AG04450 (cell line): ENCODE results near the gene ZCCHC10. TPM values are rescaled to one million over a fixed set of nuclear protein-coding genes. Genes with fewer than 3 reads are reported as not detected.
"Not testable (repeated sequence)": the region's sequence is repeated elsewhere in the genome, so short reads cannot be mapped to it uniquely, and the experiment has no call there.

ENCODE experiments used
- CTCF ChIA-PET: fragments of 300-600, 350-600 bp; formaldehyde crosslinking; extraction: SDS; loops from one replicate; lab custom pipeline; 2022; ENCODE audit warnings: antibody characterized with exemption, inconsistent platforms; lab: Charles Lee
- POLR2A ChIA-PET: fragments of 350-600 bp; formaldehyde crosslinking; extraction: SDS; loops from one replicate; lab custom pipeline; 2021; ENCODE audit warnings: antibody characterized with exemption, inconsistent platforms; lab: Yijun Ruan, JAX
- DNase-seq: peaks from one replicate; pipeline ENCODE4 v3.0.0-alpha.2; 2011; ENCODE audit warnings: low read depth, low spot score
- H3K27ac ChIP-seq: one replicate; pipeline ENCODE4 v1.5.1; 2012; ENCODE audit warnings: low read depth, low read length, control low read depth
- H3K27me3 ChIP-seq: one replicate; pipeline ENCODE4 v1.6.0; 2012; ENCODE audit warnings: low read length; ENCODE audit not compliant: control insufficient read depth, insufficient read depth
- H3K4me3 ChIP-seq: 2 replicates; pipeline ENCODE4 v1.5.1; 2011; ENCODE audit warnings: mild to moderate bottlenecking, low read depth, low read length, control low read depth
- H3K9me3 ChIP-seq: 2 replicates; pipeline ENCODE4 v1.5.1; 2012; ENCODE audit warnings: low read length; ENCODE audit not compliant: control insufficient read depth, insufficient read depth
- polyA plus RNA-seq: library from polyadenylated mRNA; depleted of rRNA; stranded (reverse); fragments of >200 nt; gene quantifications from 2 replicates; pipeline ENCODE4 v1.2.3, GENCODE V29; 2011
- TF ChIP-seq, protein P1 (sequence below): IDR thresholded peaks from 2 replicates; pipeline ENCODE4 v1.5.1; 2011; ENCODE audit warnings: low read depth, low read length, control low read depth, inconsistent platforms

ZCCHC10 gene
- polyA plus RNA-seq, 1 experiment, result 28.8 TPM

DNA sequence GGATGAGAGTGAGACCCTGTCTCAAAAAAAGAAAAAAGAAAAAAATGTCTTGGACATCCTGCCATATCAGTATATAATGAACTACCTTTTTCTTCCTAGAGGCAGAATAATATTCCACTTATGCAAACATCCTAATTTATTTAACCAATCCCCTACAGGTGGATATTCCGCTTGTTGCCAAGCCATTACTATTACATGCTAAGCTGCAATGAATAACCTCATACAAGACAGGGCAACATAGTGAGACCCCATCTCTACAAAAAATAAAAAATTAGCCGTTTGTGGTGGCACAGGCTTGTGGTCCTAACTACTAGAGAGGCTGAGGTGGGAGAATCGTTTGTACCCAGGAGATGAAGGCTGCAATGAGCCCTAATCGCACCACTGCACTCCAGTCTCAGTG, 61.2 kb downstream of the ZCCHC10 start:
- POLR2A ChIA-PET, result no interaction called here

DNA sequence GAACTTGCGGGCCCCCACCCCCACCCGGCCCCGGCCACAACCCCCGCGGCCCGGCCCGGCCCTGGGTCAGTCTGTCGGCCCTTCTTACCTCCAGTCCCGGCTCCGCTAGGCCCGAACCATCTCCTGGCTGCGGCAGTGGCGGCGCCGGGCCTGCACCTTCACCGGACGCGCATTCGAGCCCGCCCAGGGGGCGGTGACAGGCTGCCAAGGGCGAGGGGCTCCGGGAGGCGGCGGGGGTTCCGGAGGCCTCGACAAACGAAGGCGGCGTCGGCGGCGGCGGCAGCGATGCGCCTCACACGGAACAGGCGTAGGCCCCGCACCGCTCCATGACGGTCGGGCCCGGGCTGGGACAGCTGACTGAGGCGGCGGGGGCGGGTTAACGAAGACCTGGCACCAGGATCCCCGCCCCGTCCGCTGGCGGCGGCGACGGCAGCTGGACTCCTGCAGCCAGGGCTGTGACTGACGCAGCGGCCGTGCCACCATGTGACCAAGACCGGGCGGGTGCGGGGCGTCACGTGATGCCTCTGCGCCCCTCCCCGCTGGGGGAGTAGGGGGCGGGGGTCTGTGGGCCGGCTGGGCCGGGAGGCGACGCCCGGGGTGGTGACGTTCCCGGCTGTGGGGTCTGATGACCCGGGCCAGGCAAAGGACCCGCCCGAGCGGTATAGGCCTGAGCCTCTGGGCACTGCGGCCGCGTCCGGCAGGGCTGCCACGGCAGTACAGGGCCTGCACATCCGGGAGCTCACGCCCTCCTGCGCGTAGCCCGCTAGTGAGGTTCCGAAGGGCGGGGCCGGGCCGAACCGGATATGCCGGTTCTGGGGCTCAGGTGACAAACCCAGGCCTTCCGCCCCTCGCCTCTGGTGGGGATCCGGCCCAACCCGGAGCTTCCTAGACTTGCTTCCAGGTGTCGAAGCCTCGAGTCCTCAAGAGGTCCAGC, 62.9 kb downstream of the ZCCHC10 start, which contains the start of gene AFF4:
Gene AFF4 (minus strand): TSS at position 464 of the 934 bp plus-strand sequence. CDS start 26,445 bp downstream, outside the sequence.
- ChIA-PET CTCF (interaction anchor here (0.8 to 2.2 kb wide), 2 partner anchors 12 to 143 kb away, joined by 4 to 6 read pairs; no protein-coding TSS in a partner anchor), POLR2A (interaction anchor here (0.6 to 3.1 kb wide), 16 partner anchors 9 to 655 kb away, joined by 3 to 27 read pairs (median 3); partner anchors contain the start of gene HSPA4)
- H3K27ac ChIP-seq, result peak within 1 kb of the TSS; percentile 93
- H3K9me3 ChIP-seq, result no peaks in the 10 kb centered on the region; the same call in 1 of the 2 replicates
- H3K27me3 ChIP-seq, result no peaks in the 10 kb centered on the region
- peak within 1 kb of the TSS; percentile 85 for H3K4me3 ChIP-seq
- peak; percentile 80 for DNase-seq
- TF ChIP-seq, protein P1, sequence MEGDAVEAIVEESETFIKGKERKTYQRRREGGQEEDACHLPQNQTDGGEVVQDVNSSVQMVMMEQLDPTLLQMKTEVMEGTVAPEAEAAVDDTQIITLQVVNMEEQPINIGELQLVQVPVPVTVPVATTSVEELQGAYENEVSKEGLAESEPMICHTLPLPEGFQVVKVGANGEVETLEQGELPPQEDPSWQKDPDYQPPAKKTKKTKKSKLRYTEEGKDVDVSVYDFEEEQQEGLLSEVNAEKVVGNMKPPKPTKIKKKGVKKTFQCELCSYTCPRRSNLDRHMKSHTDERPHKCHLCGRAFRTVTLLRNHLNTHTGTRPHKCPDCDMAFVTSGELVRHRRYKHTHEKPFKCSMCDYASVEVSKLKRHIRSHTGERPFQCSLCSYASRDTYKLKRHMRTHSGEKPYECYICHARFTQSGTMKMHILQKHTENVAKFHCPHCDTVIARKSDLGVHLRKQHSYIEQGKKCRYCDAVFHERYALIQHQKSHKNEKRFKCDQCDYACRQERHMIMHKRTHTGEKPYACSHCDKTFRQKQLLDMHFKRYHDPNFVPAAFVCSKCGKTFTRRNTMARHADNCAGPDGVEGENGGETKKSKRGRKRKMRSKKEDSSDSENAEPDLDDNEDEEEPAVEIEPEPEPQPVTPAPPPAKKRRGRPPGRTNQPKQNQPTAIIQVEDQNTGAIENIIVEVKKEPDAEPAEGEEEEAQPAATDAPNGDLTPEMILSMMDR, result no peak

More for the DNA sequence above, 61.2 kb downstream of the ZCCHC10 start:
- DNase-seq, result no peak
- Histone ChIP-seq H3K9me3 (no peaks in the 10 kb centered on the region; the same call in 1 of the 2 replicates), H3K27ac (no peak overlapping the region), H3K27me3 (no peaks in the 10 kb centered on the region), H3K4me3 (no peak overlapping the region)
- TF ChIP-seq, protein P1, result no peak
- CTCF ChIA-PET, result interaction anchor here (2.2 kb wide), 1 partner anchor 145 kb away, joined by 6 read pairs; no protein-coding TSS in a partner anchor

DNA sequence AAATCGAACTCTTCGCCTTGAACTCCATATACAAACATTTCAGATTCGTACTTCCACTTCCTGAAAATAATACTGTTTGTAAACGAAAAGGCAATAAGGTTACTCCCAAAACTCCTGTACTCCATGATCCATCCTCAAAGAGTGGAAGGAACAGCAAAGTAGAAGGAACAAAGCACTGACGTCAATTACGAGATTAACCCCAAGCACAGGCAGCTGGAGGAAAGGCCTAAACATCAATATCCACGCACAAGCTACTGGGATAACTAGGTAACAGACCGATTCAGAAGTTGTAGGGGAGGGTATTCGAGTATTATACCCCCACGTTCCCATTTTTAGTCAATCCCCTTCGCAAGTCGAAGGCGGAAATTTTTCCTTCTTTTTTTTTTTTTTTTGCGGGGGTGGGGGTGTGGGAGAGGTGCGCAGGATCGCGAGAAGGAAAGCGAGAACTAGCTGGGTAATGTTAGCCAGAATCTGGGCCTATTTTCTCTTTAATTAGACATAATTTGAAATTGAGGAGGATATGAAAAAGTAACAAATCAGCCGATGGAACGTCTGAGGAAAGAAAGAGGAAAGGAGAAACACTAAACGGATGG, 63.8 kb downstream of the ZCCHC10 start:
- TF ChIP-seq, protein P1, result no peak
- ChIA-PET CTCF (interaction anchor here (0.7 to 0.8 kb wide), 2 partner anchors 13 to 57 kb away, joined by 4 to 5 read pairs; no protein-coding TSS in a partner anchor), POLR2A (interaction anchor here (0.5 to 3.1 kb wide), 6 partner anchors 11 to 654 kb away, joined by 3 to 27 read pairs (median 4); partner anchors contain the start of gene HSPA4)
- Histone ChIP-seq H3K4me3 (peak overlapping the region; percentile 85), H3K27ac (peak overlapping the region; percentile 93), H3K9me3 (no peaks in the 10 kb centered on the region; the same call in 1 of the 2 replicates), H3K27me3 (no peaks in the 10 kb centered on the region)
- no peak for DNase-seq

DNA sequence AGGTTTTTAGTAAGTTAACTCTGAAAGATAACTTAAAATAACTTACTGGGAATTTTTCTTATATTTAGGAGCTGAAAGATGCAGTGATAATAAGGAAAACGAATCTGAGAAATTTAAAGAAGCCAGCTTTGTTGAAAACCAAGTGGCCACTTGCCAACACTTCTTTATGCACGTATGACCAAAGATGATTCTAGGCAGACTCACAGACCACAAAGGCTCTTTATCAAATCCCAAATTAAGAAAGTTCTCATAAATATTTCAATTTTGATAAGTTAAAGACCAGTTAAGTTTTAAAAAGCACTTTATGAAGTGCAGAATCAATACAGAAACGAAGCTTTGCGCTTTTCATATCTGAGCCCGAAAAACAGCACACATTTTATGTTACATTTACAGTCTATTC, 64.5 kb downstream of the ZCCHC10 start:
- CTCF ChIA-PET, result interaction anchor here (0.7 kb wide), 1 partner anchor 57 kb away, joined by 5 read pairs; no protein-coding TSS in a partner anchor
- DNase-seq, result no peak
- Histone ChIP-seq H3K27me3 (no peaks in the 10 kb centered on the region), H3K9me3 (no peaks in the 10 kb centered on the region; the same call in 1 of the 2 replicates), H3K27ac (peak overlapping the region; percentile 93), H3K4me3 (peak overlapping the region; percentile 85)
- POLR2A ChIA-PET, result interaction anchor here (3.1 kb wide), 1 partner anchor 90 kb away, joined by 27 read pairs; the partner anchor contains the start of gene HSPA4
- TF ChIP-seq, protein P1, result no peak

DNA sequence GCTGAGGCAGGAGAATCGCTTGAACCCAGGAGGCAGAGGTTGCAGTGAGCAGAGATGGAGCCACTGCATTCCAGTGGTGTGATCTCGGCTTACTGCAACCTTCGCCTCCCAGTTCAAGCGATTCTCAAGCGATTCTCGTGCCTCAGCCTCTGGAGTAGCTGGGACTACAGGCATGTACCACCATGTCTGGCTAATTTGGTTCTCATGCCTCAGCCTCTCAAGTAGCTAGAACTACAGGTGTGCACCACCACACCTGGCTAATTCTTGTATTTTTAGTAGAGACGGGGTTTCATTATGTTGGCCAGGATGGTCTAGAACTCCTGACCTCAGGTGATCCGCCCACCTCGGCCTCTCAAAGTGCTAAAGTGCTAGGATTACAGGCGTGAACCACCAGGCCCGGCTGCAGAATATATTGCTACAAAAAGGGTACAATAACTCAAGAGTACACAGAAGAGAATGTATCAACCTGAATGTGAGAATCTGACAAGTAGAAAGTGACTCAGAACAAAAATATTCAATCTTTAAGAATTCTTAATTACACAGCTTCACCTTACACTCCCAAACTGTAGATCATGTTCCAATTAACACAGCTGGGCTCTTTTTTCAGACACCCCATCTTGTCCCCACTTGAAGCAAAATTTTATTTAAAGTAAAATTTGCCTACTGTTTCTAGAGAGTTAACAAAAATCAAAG, 65.1 kb downstream of the ZCCHC10 start:
- H3K27me3 ChIP-seq, H3K9me3 ChIP-seq, H3K27ac ChIP-seq, CTCF ChIA-PET, DNase-seq: not testable (repeated sequence)
- peak overlapping the region; percentile 85 for H3K4me3 ChIP-seq
- POLR2A ChIA-PET, result interaction anchor here (3.1 kb wide), 1 partner anchor 91 kb away, joined by 27 read pairs; the partner anchor contains the start of gene HSPA4

DNA sequence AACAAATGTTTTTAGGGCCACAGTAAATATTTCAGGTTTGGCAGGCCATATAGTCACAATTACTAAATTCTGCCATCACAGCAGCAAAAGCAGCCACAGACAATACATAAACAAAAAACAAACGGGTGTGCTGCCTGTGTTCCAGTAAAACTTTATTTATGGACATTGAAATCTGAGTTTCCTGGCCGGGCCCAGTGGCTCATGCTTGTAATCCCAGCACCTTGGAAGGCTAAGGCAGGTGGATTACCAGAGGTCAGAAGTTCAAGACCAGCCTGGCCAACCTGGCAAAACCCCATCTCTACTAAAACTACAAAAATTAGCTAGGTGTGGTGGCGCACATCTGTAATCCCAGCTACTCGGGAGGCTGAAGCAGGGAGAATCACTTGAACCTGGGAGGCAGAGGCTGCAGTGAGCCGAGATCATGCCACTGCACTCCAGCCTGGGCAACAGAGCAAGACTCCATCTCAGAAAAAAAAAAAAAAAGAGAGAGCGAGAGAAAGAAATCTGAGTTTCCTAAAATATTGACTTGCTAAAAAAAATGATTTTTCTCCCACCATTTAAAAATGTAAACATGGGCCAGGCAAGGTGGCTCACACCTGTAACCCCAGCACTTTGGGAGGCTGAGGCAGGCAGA, 70.1 kb downstream of the ZCCHC10 start:
- H3K27me3 ChIP-seq, DNase-seq, POLR2A ChIA-PET, H3K9me3 ChIP-seq, CTCF ChIA-PET, H3K27ac ChIP-seq, H3K4me3 ChIP-seq: not testable (repeated sequence)
